NCI-H2196 (cell line): ENCODE measurements around the gene HGS.
"Not testable (repeated sequence)": the region's sequence is repeated elsewhere in the genome, so short reads cannot be mapped to it uniquely, and the experiment has no call there.

Source experiments
- DNase-seq: peaks from one replicate; lab custom pipeline; 2025; ENCODE audit not compliant: unreplicated experiment; lab: John Stamatoyannopoulos, UW

The HGS gene

DNA sequence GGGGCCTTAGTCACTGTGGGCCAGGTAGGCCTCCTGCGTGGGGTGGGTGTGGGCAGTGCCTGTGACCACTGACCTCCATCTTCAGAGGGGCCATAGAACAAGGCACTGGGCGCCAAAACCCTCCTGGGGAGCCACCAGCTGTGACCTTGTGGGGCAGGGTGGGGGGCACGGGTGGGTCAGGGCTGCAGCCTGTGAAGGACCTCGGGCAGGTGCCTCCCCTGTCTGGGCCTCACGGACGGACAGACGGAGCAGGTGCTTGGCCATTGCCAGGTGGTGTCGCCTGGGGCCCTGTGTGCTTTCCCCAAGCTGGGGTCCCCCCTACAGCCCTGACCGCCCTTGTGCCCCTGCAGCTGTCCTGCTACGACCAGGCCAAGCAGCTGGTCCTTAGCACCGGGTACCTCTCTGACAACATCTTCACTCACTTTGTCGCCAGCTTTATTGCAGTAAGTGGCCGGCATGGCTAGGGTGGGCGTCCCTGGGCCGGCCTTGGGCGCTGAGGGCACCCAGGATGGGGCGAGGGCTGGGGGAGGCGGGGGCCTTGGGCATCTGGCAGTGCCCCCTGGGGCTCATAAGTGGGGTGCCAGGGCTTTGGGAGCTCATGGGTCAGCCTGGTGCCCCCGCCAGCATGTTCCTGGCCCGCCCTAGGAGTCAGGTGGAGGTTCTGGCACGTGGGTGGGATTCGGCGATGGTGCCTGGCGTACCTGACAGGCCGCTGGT, 33.4 kb downstream of the HGS start:
- no peak for DNase-seq

DNA sequence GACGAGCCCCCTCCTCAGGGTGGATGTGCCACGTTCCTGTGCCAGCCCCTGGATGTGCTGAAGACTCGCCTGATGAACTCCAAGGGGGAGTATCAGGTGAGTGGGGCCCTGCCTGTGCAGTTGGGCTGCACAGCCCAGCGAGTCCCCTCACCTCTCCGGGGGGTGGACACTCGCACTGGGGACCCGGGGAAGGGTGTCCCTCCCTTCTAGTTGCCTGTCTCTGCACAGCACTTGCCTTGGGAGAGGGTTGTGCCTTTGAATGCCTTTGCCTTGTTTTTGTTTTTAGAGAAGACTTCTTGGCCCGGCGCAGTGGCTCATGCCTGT, 33.9 kb downstream of the HGS start:
- DNase-seq, result no peak

DNA sequence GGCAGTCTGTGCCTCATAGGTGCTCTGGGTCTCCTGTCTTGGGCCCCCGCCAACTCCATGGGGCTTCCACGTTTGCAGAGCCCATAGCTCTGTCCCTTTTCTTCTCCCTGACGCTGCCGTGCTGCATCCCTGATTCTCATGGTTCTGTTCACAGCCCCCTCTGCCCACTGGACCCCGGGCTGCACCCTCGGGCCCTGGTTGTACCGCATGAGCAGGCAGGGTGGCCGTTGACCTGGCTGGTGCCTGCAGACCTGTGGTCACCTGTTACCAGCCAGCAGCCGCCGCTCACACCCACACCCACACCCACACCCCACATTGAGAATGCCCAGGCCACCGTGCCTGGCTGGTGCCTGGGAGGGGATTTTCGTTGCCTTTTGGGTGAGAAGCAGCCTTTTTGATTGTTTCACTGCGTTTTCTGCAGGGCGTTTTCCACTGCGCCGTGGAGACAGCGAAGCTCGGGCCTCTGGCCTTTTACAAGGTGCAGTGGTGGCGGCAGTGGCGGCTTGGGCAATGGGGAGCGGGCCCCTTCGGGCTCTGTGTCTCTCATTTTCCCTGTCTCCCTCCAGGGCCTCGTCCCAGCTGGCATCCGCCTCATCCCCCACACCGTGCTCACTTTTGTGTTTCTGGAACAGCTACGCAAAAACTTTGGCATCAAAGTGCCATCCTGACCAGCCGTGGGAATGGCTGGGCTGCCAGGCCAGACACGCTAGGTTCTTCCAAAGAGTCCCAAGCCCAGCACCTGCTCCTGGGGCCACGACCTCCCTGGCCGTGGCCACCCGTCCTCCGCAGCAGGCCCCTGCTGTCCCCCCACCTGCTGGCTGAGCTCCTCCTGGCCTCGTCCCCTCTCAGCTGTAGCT, 35.8 kb downstream of the HGS start:
- DNase-seq, result no peak

DNA sequence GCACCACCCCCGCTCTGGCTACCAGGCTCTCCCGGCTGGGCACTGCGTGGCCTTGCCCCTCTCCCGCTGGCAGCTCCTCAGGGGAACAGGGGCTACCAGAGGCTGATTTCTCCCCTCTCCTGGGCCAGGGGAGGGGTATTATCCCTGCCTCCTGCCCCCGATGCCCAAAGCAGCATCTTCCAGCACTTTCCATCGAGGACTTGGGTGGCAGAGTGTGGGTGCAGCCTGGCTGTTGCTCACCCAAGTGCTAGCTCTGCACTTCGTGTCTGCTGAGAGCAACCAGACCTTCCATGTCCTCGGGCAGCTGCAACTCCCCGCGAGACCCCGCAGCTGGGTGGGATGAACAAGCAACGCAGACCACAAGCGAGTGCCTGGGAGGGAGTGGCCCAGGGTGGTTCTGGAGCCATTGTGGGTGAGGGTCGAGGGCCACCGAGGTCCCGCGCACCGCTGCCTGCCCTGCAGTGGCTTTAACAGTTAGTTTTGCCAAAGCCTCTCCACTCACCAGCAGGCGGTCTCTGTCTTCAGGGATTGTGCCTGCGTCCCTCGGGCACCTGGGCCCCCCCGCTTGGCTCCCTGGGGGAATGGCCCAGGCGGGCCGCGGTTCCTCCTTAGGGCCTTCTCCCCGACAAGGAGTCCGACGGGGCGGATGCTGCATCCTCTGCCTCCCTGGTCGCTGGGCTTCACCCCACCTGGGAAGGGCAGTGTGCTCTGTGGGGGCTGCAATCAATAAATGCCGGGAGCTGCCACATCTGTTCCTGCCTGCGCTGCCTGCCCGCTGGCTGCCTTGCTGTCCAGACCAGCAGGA, 36.7 kb downstream of the HGS start:
- DNase-seq, result no peak

DNA sequence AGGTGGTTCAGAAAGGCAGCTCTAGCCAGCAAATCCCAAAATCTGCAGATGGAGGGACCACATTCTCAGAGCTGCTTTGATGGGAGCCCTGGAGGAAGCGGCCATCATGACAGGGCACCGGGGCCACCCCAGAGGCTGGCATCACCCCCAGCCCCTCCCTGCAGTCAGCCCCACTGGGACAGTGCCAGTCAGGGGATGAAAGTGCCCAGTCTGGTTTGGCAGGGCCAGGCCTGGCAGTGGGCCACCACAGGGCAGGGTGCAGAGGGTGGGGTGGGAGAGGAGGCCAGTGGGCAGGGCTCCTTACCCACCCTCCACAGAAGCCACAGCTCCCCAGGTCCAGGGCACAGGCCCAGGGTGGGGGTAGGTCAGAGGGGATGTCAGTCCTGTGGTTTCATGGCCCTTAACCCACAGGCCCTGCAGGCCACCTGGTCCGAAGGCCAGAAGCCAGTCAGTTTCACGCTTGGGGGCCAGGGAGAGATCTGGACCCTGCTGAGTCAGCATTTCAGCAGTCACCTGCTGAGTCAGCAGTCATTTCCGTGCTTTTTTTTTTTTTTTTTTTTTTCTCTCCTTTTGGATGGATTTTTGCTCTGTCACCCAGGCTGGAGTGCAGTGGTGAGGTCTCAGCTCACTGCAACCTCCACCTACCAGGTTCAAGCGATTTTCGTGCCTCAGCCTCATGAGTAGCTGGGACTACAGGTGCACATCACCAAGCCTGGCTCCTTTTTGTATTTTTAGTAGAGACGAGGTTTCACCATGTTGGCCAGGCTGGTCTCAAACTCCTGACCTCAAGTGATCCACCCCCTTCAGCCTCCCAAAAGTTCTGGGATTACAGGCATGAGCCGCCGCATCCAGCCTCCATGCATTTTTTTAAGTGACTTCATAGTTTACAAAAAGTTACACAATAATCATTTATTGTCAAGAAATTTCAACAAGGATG, 38.6 kb downstream of the HGS start:
- DNase-seq, result peak; percentile 89

DNA sequence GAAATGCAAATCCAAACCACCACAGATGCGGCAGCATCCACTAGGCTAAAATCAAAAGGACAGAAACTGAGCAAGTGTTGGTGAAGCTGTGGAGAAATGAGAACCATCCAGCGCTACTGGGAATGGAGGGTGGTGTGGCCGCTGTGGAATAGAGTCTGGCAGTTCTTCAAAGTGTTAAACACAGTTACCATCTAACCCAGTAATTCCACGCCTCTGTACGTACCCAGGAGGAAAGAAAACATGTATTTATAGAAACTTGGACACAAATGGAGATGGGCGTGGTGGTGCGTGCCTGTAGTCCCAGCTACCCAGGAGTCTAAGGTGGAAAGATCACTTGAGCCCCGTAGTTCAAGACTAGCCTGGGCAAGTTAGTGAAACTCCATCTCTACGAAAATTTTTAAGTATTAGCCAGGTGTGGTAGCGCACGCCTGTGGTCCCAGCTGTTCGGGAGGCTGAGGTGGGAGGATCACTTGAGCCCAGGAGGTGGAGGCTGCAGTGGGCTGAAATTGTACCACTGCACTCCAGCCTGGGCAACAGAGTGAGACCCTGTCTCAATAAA, 39.9 kb downstream of the HGS start:
- no peak for DNase-seq

DNA sequence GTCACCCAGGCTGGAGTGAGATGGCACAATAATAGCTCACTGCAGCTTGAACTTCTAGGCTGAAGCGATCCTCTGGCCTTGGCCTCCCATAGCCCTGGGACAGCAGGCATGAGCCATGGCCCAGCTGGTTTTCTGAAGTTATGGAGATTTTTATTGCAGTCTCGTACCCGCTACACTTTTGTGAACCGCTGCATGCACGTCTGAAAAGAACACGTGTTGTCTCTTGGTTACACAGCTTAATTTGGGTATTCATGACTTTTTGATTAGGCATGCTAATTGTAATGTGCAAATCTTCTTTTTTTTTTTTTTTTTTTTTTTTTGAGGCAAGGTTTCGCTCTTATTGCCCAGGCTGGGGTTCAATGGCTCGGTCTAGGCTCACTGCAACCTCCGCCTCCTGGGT, 41.6 kb downstream of the HGS start:
- no peak for DNase-seq

DNA sequence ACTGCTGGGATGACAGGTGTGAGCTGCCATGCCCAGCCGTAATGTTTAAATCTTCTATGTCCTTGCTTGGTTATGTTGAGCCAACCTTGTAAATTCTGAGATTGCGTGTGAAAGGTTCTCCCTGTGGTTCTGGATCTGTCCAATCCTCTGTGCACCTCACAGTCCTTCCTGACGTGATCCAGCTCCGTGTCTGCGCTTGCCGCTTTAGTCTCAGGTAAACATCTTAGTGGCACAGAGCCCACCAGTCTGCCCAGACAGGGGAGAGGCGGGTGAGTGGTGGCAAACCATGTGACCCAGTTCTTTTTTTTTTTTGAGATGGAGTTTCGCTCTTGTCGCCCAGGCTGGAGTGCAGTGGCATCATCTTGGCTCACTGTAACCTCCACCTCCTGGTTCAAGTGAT, 42.2 kb downstream of the HGS start:
- no peak for DNase-seq

DNA sequence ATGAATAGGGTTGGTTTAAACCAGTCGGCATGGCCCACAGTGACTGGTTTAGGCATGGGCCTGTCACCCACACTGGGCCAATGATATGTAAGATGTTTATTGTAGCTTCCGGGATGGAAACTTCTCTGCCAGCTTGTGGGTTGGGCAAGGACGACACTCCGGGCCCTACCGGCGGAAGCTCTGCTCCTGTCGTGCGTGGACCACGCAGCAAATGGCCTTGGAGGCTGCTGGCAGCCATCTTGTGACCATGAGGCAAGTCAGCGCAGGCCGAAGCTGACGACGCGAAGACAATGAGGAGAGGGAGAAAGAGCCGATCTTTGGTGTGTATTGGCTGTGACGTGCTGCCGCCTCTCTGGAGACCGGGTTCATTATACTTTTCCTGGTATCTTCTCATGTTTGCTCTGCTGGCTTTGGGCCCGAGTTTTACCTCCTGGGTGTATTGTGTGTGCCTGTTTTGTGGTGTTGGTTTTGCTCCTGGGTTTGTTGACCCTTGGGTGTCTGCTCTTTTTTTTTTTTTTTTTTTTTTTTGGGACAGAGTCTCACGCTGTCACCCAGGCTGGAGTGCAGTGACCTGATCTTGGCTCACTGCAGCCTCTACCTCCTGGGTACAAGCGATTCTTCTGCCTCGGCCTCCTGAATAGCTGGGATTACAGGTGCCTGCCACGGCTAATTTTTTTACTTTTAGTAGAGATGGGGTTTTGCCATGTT, 43.7 kb downstream of the HGS start:
- peak; percentile 98 for DNase-seq

DNA sequence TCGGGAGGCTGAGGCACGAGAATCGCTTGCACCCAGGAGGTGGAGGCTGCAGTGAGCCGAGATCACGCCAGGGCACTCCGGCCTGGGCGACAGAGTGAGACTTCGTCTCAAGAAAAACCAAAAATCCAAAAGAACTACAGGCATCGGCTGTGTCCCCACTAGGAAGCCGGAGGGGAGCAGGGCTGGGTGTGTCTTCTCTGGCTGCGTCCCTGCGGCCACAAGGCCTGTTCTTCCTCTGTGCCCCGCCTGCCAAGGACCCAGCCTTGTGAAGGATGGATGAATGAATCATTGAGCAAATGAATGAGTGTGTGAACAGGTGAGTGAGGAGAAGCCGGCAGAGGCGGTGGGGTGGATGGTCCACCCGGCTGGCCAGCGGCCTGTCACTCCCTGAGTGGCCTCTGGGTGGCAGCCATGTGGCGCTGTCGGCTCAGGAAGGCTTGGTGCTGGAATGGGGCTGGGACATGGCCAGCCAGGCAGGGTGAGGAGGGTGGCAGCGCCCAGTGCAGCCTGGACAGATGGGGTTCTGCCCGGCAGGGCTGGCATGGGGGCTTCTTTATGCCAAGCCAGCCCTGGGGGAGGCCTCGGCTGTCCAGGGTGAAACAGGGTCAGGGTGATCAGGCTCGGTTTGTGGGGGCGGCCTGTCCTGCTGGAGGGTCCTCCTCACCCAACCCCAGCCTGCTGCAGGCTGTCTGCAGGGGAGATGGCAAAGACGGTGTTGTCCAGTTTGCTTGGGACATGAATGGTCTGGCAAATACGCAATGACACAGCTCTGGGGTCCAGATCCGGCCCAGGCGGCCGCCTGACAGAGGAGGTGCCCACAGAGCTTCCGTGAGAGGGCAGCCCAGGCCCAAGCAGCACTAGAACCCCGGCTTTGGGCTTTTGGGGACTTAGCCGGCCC, 49.9 kb downstream of the HGS start:
- peak; percentile 94 for DNase-seq

DNA sequence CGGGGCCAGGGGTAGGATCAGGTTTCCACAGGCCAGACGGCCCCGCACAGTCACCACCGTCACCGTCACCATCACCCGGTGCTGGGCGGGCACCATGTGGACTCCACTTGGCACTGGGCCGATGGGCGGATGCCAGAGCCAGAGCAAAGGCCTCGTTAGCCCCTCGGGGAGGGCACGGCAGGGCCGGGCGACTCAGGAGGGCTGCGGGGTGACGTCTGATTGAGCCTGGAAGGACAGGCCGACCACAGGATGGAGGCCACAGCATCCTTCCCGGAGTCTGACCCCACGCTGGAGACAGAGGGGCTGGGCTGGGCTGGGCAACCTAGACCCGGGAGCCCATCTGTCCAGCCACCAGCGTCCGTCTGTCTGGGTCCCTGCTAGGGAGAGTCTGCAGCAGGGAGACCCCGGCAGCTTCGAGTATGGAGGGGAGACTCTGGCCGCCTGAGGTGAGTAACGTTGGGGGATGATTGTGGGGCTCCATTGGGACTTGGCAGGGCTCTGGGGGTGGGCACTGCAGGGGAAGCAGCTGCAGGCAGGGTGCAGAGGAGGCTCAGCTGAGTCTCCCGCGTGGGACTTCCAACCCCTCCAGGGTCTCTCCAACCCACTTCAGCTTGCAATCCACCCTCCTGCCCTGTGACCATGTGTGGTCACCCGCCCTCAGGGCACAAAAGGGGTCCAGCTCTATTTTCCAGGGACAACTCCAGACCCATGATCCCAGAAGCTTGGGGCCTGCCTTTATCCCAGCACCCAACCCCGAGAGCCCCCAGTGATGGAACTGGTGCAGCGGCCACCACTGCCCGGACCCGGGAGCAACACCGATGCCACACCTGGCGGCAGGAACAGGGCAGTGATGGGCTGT, 50.8 kb downstream of the HGS start:
- DNase-seq, result no peak

DNA sequence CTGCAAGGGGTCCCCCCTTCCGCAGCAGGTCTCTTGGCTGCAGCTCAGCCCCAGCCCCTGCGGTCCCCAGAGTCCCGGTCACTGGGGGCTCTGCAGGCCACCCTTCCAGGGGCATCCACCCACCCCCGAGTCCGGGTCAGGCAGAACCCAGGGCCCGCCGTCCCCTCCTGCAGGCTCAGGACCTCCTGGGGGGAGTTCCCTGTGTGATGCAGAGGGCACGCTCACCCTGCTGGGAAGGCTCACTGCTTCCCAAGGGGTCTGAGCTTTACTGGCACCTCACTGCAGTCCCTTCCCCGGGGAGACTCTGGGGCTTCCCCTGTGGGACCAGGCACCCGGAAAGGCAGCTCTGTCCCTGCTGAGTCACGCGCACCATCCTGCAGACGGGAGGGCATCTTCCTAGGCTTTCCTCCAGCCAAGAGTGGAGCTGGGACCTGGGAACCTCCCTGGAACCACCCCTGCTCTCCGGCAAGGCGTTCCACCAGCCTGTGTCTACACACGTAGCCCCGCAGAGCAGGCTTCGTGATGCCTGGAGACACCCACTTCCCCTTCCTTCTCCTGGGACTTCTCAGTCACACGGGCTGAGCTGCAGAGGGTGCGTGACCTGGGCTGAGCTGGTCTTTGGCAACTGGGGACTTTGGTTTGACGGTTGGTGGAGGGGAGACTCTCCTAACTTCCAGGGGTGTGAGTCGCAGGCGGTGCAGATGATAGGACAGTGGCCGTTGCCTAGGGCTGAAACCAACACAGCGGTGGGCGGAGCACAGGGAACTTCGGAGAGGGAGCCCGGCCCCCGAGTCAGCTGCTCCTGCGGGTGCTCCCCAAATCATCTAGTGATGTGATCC, 51.7 kb downstream of the HGS start:
- DNase-seq, result no peak

DNA sequence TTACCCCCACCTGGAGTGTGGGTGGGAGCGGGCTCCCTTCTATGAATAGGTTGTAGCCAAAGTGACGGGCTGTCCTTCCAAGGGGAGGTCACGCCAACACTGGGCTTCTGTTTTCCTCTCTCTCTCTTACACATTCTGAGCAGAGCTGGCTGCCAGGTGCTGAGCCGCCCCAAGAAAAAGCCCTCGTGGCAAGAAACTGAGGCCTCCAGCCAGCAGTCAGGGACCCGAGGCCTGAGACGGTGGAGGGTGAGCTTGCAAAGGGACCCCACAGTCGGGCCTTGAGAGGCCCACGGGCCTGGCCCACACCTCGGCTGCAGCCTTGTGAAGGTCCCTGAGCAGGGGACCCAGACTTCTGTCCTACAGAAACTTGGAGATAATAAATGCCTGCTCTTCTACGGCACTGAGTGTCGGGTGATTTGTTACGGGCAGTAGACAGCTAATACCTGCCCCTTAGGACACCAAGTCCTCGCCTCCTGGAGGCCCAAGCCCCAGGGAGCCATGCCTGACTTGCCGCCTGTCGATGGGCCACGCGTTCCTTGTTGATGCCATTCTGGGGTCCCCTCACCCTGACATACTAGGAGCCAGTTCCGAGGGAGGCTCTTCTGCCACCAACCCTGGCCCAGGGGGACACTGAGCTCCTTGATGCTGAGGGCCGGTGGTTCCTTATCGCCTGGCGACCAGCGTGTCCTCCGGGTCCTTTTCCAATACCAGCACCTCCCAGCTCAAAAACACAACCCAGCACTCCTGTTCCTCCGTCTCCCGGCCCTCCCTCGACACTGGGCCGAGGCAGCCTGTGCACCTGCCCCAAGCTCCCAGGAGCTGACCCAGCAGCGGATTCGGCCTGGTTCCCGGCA, 54.4 kb downstream of the HGS start:
- no peak for DNase-seq

DNA sequence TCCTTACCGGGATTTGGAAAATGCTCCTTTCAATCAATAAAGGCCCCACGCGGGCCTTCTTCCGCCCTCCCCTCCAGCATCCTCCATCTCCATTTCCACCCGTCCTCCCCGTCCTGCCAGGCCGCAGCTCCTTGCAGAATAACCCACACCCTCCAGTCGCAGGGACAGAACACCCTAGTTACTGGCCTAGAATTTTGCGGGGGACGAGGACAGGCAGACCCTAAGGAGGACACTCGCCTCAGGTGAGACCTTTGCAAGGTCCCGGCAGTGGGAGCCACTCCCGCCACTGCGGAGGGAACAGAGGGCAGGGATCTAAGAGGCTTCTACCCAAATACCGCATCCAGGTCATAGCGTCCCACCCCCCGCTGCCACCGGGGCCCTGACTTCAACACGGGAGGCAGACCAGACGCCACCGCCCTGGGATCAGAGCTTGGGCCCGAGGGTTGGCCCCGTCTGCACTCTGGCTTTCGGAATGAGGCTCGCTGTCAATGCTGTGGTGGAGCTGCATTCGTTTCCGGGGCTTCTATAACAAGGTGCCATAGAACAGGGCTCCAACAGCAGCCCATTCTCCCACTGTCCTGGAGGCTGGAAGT, 55.1 kb downstream of the HGS start:
- DNase-seq, result no peak

DNA sequence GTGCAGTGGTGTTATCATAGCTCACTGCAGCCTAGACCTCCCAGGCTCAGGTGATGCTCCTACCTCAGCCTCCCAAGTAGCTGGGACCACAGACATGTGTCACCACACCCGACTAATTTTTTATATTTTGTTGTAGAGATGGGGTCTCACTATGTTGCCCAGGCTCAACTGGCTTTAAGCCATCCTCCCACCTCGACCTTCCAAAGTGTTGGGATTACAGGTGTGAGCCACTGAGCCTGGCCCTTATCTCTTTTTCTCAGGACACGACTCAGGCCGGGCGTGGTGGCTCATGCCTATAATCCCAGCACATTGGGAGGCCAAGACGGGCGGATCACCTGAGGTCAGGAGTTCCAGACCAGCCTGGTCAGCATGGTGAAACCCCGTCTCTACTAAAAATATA, 55.8 kb downstream of the HGS start:
- DNase-seq, result not testable (repeated sequence)
